GM19467 (cell line): ENCODE data around the gene SPRR5.

Experiments
- ATAC-seq: cut with Tn5 transposase; IDR thresholded peaks from one replicate; pipeline ENCODE4 v1.9.1; 2021; ENCODE audit warnings: mild to moderate bottlenecking, moderate library complexity; ENCODE audit not compliant: unreplicated experiment

Gene SPRR5

GRCh38 chr1:152946651-152947256, at the start of gene SPRR5:
SPRR5 (plus strand) TSS chr1:152947206; CDS start chr1:152948555, 1,349 bp downstream.
- no peak for ATAC-seq

- ATAC-seq: no peak
Observed at GRCh38 chr1:152899027-152899426, 48.0 kb upstream of the SPRR5 start.

- ATAC-seq: no peak
Observed at GRCh38 chr1:152899883-152900282, 47.1 kb upstream of the SPRR5 start.

GRCh38 chr1:152901631-152902030, 45.4 kb upstream of the SPRR5 start:
- ATAC-seq: no peak

GRCh38 chr1:152902636-152903035, 44.4 kb upstream of the SPRR5 start:
- no peak for ATAC-seq

- ATAC-seq: no peak
Observed at GRCh38 chr1:152904688-152905440, 42.1 kb upstream of the SPRR5 start.

GRCh38 chr1:152906023-152906565, 40.9 kb upstream of the SPRR5 start:
- no peak for ATAC-seq

GRCh38 chr1:152907686-152908601, 39.1 kb upstream of the SPRR5 start, which contains the start of gene IVL:
IVL (plus strand) TSS chr1:152908546; CDS start chr1:152909798, 1,252 bp downstream.
- no peak for ATAC-seq

- ATAC-seq: no peak
Observed at GRCh38 chr1:152909206-152909605, 37.8 kb upstream of the SPRR5 start.

- no peak for ATAC-seq
Observed at GRCh38 chr1:152912471-152912870, 34.5 kb upstream of the SPRR5 start.

GRCh38 chr1:152912900-152913299, 34.1 kb upstream of the SPRR5 start:
- no peak for ATAC-seq

GRCh38 chr1:152917794-152918193, 29.2 kb upstream of the SPRR5 start:
- ATAC-seq: no peak

- ATAC-seq: no peak
Observed at GRCh38 chr1:152919071-152919470, 27.9 kb upstream of the SPRR5 start.

- ATAC-seq: no peak
Observed at GRCh38 chr1:152924191-152924590, 22.8 kb upstream of the SPRR5 start.

- peak; percentile 56 for ATAC-seq
Observed at GRCh38 chr1:152926091-152926490, 20.9 kb upstream of the SPRR5 start.

- ATAC-seq: no peak
Observed at GRCh38 chr1:152928671-152929070, 18.3 kb upstream of the SPRR5 start.

- no peak for ATAC-seq
Observed at GRCh38 chr1:152932170-152932811, 14.7 kb upstream of the SPRR5 start.

GRCh38 chr1:152933196-152933595, 13.8 kb upstream of the SPRR5 start:
- no peak for ATAC-seq

GRCh38 chr1:152940614-152941013, 6.4 kb upstream of the SPRR5 start:
- ATAC-seq: no peak

- ATAC-seq: no peak
Observed at GRCh38 chr1:152941037-152941711, 5.8 kb upstream of the SPRR5 start.
